Measurements from ENCODE around the gene SLC23A3. TPM values are rescaled to one million over a fixed set of nuclear protein-coding genes. Genes with fewer than 3 reads are reported as not detected.

The SLC23A3 gene
- total and polyA plus RNA-seq, 10 of the 15 experiments (the other 5 are each of a cell fraction or from before 2014, with no cell fraction given), result 0.07 to 1.0 (median 0.40) TPM; not detected in 1

DNA sequence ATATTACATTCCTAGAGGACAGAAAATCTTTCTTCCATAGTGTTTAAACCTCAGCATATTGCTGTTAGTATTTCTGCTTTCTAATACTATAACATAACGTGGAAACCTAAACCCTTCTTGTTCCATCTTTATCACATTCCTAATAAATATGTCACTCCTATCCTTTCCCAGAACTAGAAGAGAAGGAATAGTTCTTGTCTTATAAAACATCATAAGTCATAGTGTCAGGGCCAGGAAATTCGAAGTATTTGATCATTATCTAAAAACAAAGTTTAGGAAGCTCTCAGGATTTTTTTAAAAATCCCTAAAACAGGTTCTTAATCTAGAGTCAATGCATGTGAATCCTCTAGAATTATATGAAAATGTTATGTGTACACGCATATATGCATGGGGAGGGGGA, 11.2 kb downstream of the SLC23A3 start:
- H3K36me3 ChIP-seq (ENCODE audit: control insufficient read depth in 2 of 2, insufficient read depth in 2 of 2, low read length in 1 of 2), result no peaks in the 10 kb centered on the region
- WGBS (ENCODE audit: insufficient coverage, insufficient replicate concordance, low lambda C conversion rate, missing lambda C conversion rate), result 94% methylated on average over 3 of the region's 3 CpGs
- no peak for TF ChIP-seq YY1 (IDR thresholded peaks at IDR 0.05; ENCODE audit: low read depth, low read length)
- TF ChIP-seq, protein P1, sequence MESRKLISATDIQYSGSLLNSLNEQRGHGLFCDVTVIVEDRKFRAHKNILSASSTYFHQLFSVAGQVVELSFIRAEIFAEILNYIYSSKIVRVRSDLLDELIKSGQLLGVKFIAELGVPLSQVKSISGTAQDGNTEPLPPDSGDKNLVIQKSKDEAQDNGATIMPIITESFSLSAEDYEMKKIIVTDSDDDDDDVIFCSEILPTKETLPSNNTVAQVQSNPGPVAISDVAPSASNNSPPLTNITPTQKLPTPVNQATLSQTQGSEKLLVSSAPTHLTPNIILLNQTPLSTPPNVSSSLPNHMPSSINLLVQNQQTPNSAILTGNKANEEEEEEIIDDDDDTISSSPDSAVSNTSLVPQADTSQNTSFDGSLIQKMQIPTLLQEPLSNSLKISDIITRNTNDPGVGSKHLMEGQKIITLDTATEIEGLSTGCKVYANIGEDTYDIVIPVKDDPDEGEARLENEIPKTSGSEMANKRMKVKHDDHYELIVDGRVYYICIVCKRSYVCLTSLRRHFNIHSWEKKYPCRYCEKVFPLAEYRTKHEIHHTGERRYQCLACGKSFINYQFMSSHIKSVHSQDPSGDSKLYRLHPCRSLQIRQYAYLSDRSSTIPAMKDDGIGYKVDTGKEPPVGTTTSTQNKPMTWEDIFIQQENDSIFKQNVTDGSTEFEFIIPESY (IDR thresholded peaks at IDR 0.05), result no peak
- H3K27ac ChIP-seq (ENCODE audit: control insufficient read depth, insufficient read depth), result no peak overlapping the region
- RAD21 ChIA-PET (ENCODE audit: unreplicated experiment), result interaction anchor here (0.9 to 3.4 kb wide), 10 partner anchors 12 to 194 kb away, joined by 3 to 30 read pairs (median 8); partner anchors contain the start of genes DNAJB2 and ZFAND2B
- intact Hi-C loops (cut with micrococcal nuclease; ENCODE audit: unreplicated experiment) (no loop called here), in situ Hi-C loops (cut with MboI) (loop anchor here (5.0 kb wide), 1 partner anchor 139 kb away; no protein-coding TSS in a partner anchor)
- H3K9me3 ChIP-seq (replicated peaks; ENCODE audit: control insufficient read depth, insufficient read depth, low read length), result no peaks in the 10 kb centered on the region
- POLR2A ChIA-PET, result interaction anchor here (0.6 to 2.4 kb wide), 5 partner anchors 60 to 431 kb away, joined by 3 to 15 read pairs (median 3); no protein-coding TSS in a partner anchor
- BruUV-seq (replicated peaks), result no TSS peak
- H3K4me2 ChIP-seq (ENCODE audit: control insufficient read depth, insufficient read depth), result no peak overlapping the region
- no peak for ATAC-seq
- no peak for FAIRE-seq
- no peak overlapping the region for H2AFZ ChIP-seq (ENCODE audit: control insufficient read depth, low read depth, low read length)
- no peak for DNase-seq (ENCODE audit: low read depth, low spot score)
- no peak overlapping the region for H3K4me3 ChIP-seq
- no peak overlapping the region for H3K9ac ChIP-seq (ENCODE audit: control insufficient read depth, insufficient read depth, low read length)
- H3K4me1 ChIP-seq (ENCODE audit: control insufficient read depth, insufficient read depth, low read length), result peaks cover 4% of the 10 kb centered on the region; the same call in 1 of the 2 replicates
- no peaks in the 10 kb centered on the region for H4K20me1 ChIP-seq (ENCODE audit: control insufficient read depth, insufficient read depth)
- no peaks in the 10 kb centered on the region for H3K27me3 ChIP-seq (replicated peaks in 1 of 2; ENCODE audit: control insufficient read depth in 2 of 2, insufficient read depth in 2 of 2, low read length in 1 of 2)
- SMC1A ChIA-PET (ENCODE audit: uncharacterized antibody, unreplicated experiment), result interaction anchor here (0.7 to 5.1 kb wide), 12 partner anchors 10 to 179 kb away, joined by 3 to 49 read pairs (median 4); partner anchors contain the start of genes ABCB6, ANKZF1, ATG9A and CNPPD1
- CTCF ChIA-PET, result interaction anchor here (0.5 to 10.0 kb wide), 32 partner anchors 10 to 489 kb away, joined by 3 to 208 read pairs (median 4); partner anchors contain the start of genes ABCB6, CNPPD1, PTPRN and SLC23A3
- H3K79me2 ChIP-seq (ENCODE audit: control insufficient read depth, insufficient read depth, low read length), result peaks cover 2% of the 10 kb centered on the region

DNA sequence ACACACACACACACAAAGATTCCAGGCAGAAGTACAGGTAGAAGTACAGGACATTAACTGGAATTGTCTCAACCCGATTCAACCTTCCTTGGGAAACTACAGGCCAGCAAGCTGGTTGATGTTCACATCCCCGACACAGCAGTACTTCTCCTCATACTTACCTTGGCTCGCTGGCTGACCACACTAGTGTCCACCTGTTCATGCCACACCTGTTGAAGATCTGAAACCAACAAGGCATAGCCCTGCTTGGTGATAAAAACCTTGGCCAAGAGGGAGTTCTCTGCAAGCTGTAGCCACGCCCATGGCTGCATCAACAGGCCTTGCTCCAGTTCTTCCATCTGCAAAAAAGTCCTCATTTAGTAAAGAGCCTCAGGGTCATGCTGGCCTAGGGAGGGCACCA, 11.8 kb downstream of the SLC23A3 start:
- in situ Hi-C loops (cut with MboI), result loop anchor here (5.0 kb wide), 1 partner anchor 139 kb away; no protein-coding TSS in a partner anchor
- ChIA-PET RAD21 (ENCODE audit: unreplicated experiment) (interaction anchor here (1.0 to 3.4 kb wide), 3 partner anchors 71 to 141 kb away, joined by 6 to 30 read pairs (median 22); no protein-coding TSS in a partner anchor), SMC1A (ENCODE audit: uncharacterized antibody, unreplicated experiment) (interaction anchor here (0.7 to 5.1 kb wide), 9 partner anchors 10 to 194 kb away, joined by 3 to 49 read pairs (median 4); partner anchors contain the start of gene ABCB6), CTCF (interaction anchor here (0.6 to 10.0 kb wide), 17 partner anchors 12 to 488 kb away, joined by 3 to 208 read pairs (median 6); partner anchors contain the start of gene SLC23A3), POLR2A (interaction anchor here (0.6 to 0.9 kb wide), 2 partner anchors 60 to 432 kb away, joined by 3 read pairs; no protein-coding TSS in a partner anchor)
- H3K4me1 ChIP-seq (ENCODE audit: control insufficient read depth, insufficient read depth, low read length), result peaks cover 4% of the 10 kb centered on the region; the same call in 1 of the 2 replicates
- no peaks in the 10 kb centered on the region for H3K9me3 ChIP-seq (replicated peaks; ENCODE audit: control insufficient read depth, insufficient read depth, low read length)
- no peaks in the 10 kb centered on the region for H4K20me1 ChIP-seq (ENCODE audit: control insufficient read depth, insufficient read depth)
- H3K27ac ChIP-seq (ENCODE audit: control insufficient read depth, insufficient read depth), result no peak overlapping the region
- no peak overlapping the region for H3K9ac ChIP-seq (ENCODE audit: control insufficient read depth, insufficient read depth, low read length)
- peaks cover 0 to 3% of the 10 kb centered on the region in 2 experiments; a peak in 1 of 4 replicates for H3K36me3 ChIP-seq (ENCODE audit: control insufficient read depth in 2 of 2, insufficient read depth in 2 of 2, low read length in 1 of 2)
- ATAC-seq (no peak), FAIRE-seq (no peak), DNase-seq (ENCODE audit: low read depth, low spot score) (no peak)
- BruUV-seq (replicated peaks), result no TSS peak
- no peak overlapping the region for H3K4me2 ChIP-seq (ENCODE audit: control insufficient read depth, insufficient read depth)
- 67% methylated on average over 4 of the region's 4 CpGs for WGBS (ENCODE audit: insufficient coverage, insufficient replicate concordance, low lambda C conversion rate, missing lambda C conversion rate)
- no peaks in the 10 kb centered on the region for H3K27me3 ChIP-seq (replicated peaks in 1 of 2; ENCODE audit: control insufficient read depth in 2 of 2, insufficient read depth in 2 of 2, low read length in 1 of 2)
- H2AFZ ChIP-seq (ENCODE audit: control insufficient read depth, low read depth, low read length), result no peak overlapping the region
- H3K79me2 ChIP-seq (ENCODE audit: control insufficient read depth, insufficient read depth, low read length), result peaks cover 2% of the 10 kb centered on the region
- no peak overlapping the region for H3K4me3 ChIP-seq
- intact Hi-C loops (cut with micrococcal nuclease; ENCODE audit: unreplicated experiment), result no loop called here
- TF ChIP-seq BMI1 (IDR thresholded peaks at IDR 0.05; ENCODE audit: borderline replicate concordance) (no peak), YBX1 (IDR thresholded peaks at IDR 0.05) (no peak), ZBED1 (IDR thresholded peaks at IDR 0.05; ENCODE audit: borderline replicate concordance) (no peak), STAT1 (conservative IDR thresholded peaks at IDR 0.05) (no peak), PML (IDR thresholded peaks at IDR 0.05; ENCODE audit: low read length) (no peak), ZNF274 (IDR thresholded peaks at IDR 0.05; ENCODE audit: insufficient read depth, insufficient read length) (no peak), STAT3 (IDR thresholded peaks at IDR 0.05; ENCODE audit: low read depth, low read length) (no peak), HDAC2 (IDR thresholded peaks at IDR 0.05) (no peak), JUNB (IDR thresholded peaks at IDR 0.05) (no peak), IKZF2 (IDR thresholded peaks at IDR 0.05) (no peak), CBX3 (IDR thresholded peaks at IDR 0.05; ENCODE audit: borderline replicate concordance, low read depth) (no peak)
- TF ChIP-seq, protein P2, sequence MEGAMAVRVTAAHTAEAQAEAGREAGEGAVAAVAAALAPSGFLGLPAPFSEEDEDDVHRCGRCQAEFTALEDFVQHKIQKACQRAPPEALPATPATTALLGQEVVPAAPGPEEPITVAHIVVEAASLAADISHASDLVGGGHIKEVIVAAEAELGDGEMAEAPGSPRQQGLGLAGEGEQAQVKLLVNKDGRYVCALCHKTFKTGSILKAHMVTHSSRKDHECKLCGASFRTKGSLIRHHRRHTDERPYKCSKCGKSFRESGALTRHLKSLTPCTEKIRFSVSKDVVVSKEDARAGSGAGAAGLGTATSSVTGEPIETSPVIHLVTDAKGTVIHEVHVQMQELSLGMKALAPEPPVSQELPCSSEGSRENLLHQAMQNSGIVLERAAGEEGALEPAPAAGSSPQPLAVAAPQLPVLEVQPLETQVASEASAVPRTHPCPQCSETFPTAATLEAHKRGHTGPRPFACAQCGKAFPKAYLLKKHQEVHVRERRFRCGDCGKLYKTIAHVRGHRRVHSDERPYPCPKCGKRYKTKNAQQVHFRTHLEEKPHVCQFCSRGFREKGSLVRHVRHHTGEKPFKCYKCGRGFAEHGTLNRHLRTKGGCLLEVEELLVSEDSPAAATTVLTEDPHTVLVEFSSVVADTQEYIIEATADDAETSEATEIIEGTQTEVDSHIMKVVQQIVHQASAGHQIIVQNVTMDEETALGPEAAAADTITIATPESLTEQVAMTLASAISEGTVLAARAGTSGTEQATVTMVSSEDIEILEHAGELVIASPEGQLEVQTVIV (IDR thresholded peaks at IDR 0.05; ENCODE audit: borderline replicate concordance, partially characterized antibody), result no peak
